Measurements from ENCODE around the gene ROCK2.

GRCh38 chr2:11241412-11242203 is 102.8 kb downstream of the ROCK2 start:
- no peak for TF ChIP-seq CTCF (IDR thresholded peaks at IDR 0.05)
- TF ChIP-seq ZFX (IDR thresholded peaks at IDR 0.05; ENCODE audit: borderline replicate concordance) = no peak
